HG02981 (cell line): ENCODE data around the gene LANCL2.

ENCODE experiments used
- ATAC-seq: cut with Tn5 transposase; IDR thresholded peaks from one replicate; pipeline ENCODE4 v1.9.1; 2021; ENCODE audit warnings: mild to moderate bottlenecking, moderate library complexity; ENCODE audit not compliant: unreplicated experiment

Gene LANCL2

DNA sequence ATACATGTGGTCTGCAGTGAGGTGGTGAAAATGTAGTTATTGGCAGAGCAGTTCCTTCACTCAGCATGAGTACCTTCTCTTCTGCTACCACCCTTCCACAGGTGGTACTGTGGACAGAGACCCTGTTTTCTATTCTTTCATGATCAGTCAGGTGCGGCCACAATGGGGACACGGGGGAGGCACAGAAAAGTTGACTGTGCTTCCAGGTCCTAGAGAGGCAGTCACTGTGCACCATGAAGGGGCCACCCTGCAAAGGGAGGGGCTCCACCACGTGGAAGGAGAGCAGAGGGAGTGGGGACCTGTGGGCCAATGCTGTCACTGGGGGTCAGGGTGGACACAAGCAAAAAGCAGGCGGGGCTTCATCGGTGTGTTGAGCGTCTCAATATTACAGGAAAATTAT lies 3.6 kb upstream of the LANCL2 start:
- ATAC-seq = no peak

DNA sequence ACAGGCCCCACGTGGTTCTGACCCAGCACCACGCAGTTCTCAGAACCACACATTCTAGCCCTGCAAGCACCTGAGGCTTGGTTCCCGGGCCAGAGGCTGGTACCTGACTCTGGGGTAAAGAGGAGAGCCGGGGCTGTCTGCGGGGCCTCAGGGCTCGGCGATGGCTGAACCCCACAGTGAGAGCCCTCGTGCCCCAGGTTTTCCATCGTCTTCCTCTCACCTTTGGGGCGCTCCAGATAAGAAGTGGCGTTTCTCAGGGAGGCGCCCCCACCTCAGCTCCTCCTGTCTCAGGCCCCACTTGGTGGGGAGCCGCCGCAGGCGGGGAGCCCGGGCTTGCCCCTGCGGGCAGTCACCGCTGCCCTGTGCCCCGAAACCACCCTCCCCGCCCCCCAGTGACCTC lies 2.2 kb upstream of the LANCL2 start:
- no peak for ATAC-seq

GRCh38 chr7:55363386-55364170 lies 1.6 kb upstream of the LANCL2 start:
- ATAC-seq = no peak

DNA sequence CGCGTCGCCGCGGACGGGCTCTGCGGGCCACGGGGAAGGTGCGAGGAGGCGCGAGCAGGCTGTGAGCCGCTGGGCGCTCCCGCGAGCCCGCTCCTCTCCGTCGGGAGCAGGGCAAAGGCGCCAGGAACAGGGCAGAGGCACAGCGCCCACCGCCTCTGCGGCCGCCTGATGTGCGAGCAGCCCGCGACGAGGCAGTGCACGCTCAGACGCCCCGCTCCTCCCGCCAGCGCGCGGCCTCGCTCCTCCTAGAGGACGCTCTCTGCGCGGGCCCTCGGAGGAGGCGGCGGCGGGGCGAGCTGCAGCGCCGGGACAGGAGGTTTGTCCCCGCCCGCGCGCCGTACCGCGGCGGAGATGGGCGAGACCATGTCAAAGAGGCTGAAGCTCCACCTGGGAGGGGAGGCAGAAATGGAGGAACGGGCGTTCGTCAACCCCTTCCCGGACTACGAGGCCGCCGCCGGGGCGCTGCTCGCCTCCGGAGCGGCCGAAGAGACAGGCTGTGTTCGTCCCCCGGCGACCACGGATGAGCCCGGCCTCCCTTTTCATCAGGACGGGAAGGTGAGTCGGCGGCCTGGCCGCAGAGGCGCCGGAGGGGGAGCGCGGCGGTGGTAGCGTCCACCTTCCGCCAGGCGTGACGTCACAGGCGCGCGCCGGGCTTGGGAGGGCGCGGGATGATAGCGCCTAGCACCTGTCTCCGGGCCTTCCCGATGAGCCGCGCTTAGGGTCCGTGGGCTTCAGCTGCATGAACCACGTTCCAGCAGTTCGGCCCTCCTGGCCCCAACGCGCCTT lies 731 bp downstream of the LANCL2 start:
- ATAC-seq = peak; percentile 76

- peak; percentile 25 for ATAC-seq
Observed at GRCh38 chr7:55366461-55367070, 1.4 kb downstream of the LANCL2 start.

GRCh38 chr7:55367283-55367840 lies 2.2 kb downstream of the LANCL2 start:
- ATAC-seq = no peak

- ATAC-seq = no peak
Observed at GRCh38 chr7:55369427-55370400, 4.6 kb downstream of the LANCL2 start.

DNA sequence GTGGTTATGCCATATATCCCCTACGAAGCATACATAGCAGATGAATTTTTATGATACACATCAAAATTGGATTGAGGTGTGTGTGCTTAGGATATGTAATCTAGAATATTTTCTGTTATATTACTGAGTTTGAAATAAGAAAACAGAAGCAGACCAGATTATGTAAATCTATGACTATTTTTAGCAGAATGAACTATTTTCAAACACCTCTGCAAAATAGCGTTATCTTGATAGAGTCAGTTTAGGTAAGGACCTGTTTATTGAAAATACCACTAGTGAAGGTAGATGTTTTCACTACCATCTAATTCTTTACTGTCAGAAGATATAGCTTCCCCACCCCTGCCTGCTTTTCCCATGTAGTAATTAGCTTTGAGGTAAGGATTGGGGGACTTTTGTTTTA lies 9.1 kb downstream of the LANCL2 start:
- no peak for ATAC-seq

DNA sequence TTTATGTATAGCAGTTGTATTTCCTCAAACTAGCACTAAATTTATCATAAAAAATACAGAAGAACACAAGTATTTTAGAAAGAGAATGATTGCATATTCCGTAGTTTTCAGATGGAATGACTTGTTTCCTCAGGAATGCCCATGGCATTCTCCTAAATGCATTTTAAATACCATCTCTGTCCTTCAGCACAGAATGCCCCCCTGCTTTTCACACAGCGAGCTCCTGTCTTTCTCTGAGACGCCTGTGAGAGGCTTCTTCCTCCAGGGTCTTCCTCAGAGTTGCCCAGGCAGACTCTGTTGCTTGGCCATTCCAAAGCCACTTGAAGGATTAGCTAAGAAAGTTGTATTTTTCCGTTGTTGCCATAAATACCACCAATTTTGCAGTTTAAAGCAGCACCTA lies 10.1 kb downstream of the LANCL2 start:
- ATAC-seq = no peak

DNA sequence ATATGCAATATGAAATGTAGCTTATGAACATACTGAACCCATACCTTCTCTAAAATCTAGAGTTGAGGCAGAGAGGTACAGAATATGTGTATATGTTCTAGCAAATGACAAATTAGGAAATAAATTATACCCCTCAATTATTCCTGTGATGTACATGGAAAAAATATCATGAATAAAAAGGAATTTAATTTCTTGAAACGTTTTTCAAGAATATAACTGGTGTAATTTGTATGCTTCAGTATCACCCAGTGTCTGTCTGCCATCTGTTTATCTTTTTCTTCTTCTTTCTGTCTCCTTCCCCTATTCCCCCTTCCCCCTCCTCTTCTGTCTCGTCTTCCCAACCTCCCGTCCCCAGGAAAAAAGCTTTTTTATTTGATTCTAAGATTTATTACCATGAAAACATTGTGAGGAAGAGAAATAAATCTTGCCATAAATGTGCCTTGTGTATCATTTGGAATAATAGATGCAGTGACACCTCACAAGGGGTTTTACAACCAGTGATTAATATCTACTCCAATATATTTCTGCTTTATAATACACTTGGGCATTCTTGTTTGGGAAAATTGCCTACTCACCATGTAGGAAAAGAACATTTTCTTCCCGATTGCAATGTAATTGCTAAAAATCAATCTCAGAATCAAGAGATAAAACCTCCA lies 12.2 kb downstream of the LANCL2 start:
- ATAC-seq = no peak

DNA sequence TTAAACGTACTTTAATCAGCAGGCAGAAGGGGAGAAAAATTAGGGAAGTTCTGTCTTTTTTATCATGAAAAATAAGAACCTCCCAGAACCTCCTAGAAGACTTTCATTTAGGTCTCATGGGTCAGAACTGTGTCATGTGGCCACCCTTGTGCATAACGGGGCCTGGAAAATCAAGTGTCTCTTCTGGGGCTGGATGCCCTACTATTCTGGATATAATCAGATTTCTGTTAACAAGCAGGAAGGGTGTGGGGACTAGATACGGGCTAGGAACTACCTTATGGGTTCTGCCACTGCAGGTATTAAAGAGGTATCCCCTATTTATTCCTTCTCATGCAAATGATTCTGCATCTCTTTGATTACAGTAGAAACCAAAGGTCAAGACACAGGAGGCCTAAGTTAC lies 14.1 kb downstream of the LANCL2 start:
- no peak for ATAC-seq

DNA sequence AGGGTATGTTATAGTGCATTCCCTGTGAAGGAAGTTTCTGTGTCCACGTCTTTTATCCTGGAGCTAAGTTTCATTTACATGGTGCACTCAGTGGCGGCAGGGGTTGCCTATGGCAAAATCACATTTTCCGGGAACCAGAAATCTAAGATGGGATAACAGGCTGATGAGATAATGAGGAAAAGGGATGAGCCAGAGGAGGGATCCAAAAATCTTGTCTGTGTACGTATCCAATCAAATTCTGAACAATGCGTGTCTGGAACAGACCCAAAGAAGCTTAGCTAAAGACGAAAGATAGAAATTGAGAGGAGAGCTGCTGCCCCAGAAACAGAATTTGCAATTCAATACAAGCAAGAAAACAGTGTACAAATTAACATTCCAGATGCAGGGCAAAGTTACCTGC lies 16.1 kb downstream of the LANCL2 start:
- no peak for ATAC-seq

GRCh38 chr7:55381696-55382095 lies 16.6 kb downstream of the LANCL2 start:
- no peak for ATAC-seq

DNA sequence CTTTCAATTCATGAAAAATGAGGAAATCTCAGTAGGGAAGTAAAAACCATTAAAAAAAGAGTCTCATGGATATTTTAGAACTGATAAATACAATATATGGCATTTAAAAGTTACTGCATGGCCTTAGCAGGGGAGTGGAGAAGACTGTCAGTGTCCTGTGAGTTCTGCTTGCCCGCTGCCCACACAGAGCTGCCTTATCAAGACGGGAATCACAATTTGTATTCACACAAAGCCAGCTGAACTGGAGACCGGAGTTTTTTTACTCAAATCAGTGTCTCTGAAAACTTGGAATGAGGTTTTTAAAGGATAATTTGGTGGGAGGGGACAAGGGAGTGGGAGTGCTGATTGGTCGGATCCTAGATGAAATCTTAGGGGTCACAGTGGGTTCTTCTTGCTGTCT lies 17.1 kb downstream of the LANCL2 start:
- ATAC-seq = no peak

DNA sequence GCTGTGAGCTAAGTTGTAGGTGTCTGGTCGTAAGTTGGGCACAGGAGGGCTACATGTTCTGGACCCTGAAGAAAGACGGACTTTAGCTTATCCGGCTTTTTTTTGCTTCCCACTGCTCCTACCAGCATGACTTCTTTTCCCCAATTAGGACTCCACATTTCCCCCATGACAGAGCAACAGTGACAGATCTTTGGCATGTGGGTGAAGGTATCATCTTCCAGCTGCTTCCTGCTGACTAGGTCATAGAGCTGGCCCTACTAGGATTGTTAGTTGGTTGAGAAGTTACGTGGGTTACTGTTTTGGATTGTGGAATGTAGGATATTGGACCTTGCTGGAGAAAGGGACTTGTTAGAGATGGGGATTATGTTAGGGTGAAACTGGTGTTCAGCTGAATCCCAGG lies 21.4 kb downstream of the LANCL2 start:
- no peak for ATAC-seq

DNA sequence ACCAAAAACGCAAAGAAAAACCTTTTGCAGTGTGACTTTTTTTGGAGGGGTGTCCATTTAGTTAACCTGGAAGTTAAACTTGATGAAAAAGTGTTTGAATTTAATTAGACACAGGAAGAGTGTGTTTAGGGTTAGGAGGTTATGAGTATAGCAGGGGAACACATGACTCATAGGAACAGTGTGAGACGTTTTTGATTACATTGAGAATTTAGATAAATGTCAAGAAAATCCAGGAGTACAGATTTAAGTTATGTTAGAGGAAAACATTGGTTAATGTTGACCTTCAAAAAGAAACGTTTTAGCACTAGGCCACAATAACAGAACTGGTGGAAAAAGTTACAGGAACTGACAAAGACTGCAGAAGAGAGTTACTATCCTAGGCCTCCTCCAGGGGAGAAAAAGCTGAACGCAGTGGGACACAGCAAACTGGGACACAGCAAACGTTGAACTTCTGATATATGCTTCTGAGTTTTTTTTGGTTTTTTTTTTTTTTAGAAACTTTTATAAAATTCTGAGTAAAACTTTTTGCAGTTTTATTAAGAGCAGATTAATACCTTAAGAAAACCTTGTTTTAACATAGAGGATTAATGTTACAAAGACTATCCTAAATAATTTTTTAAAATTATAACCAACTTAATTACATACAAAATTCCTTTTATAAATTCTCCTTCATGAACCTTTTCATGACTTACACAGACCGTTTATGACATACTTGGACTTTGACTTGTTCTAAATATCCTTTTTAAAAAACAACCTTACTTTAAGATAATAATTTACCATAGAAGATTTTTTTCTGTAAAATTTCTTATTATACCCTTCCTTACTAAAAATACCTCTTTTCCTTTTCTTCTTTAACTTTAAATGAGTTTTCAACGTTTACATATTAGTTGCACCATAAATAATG lies 22.2 kb downstream of the LANCL2 start:
- no peak for ATAC-seq

GRCh38 chr7:55396233-55396785 lies 31.2 kb downstream of the LANCL2 start:
- no peak for ATAC-seq

DNA sequence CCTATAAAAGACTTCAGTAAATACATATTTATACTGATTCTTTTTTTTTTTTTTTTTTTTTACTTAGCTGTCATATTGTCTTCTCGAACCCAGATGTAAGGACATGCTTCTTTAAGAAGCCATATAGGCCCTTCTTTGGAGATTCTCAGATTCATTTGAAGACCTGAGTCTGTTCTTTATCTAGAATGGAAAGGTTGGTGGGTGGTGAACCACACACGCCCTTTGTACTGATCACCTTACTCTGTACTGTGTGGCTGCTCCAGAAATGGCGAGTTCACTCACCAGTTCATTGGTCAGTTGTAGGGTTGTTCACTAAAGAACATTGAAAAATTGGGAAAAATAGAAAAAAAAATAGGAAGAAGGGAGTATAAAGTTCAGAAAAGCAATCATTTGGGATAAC lies 32.5 kb downstream of the LANCL2 start:
- ATAC-seq = no peak

- no peak for ATAC-seq
Observed at GRCh38 chr7:55400191-55400590, 35.1 kb downstream of the LANCL2 start.
